Mesenchymal stem cell (in vitro differentiated cells and primary cell): ENCODE measurements around the gene NRP1.
A peak's percentile ranks its signal among the peaks of the same experiment; 100 is the strongest.

Experiments used
- DNase-seq: peaks from one replicate; pipeline ENCODE4 v3.0.0-alpha.2; 2013
- H2AFZ ChIP-seq: one replicate; pipeline ENCODE4 v1.6.1; 2013; ENCODE audit warnings: low read depth, mild to moderate bottlenecking, control low read depth, inconsistent platforms, low read length, moderate library complexity
- H2AK5ac ChIP-seq: 2 replicates; pipeline ENCODE4 v1.6.1; 2013; ENCODE audit warnings: low read length, moderate library complexity, mild to moderate bottlenecking, inconsistent platforms; ENCODE audit not compliant: severe bottlenecking
- H2BK120ac ChIP-seq: one replicate; pipeline ENCODE4 v1.6.1; 2013; ENCODE audit warnings: low read depth, mild to moderate bottlenecking, inconsistent platforms, low read length, moderate library complexity
- H2BK12ac ChIP-seq, 2 experiments: one replicate each; pipeline ENCODE4 v1.6.1; 2013; ENCODE audit warnings: inconsistent platforms in 2 of 2, low read length in 2 of 2, mild to moderate bottlenecking in 2 of 2, moderate library complexity in 2 of 2, control low read depth in 1 of 2
- H2BK15ac ChIP-seq: one replicate; pipeline ENCODE4 v1.6.1; 2013; ENCODE audit warnings: mild to moderate bottlenecking, low read depth, inconsistent platforms; ENCODE audit not compliant: poor library complexity, severe bottlenecking
- H2BK5ac ChIP-seq: 2 replicates; pipeline ENCODE4 v1.6.1; 2013; ENCODE audit warnings: low read depth, mild to moderate bottlenecking, low read length, control low read depth, inconsistent platforms; ENCODE audit not compliant: poor library complexity, severe bottlenecking
- H3K14ac ChIP-seq, 2 experiments: one replicate each; pipeline ENCODE4 v1.6.1; 2013; ENCODE audit warnings: inconsistent platforms in 2 of 2, low read length in 2 of 2, control low read depth in 1 of 2, mild to moderate bottlenecking in 1 of 2, moderate library complexity in 1 of 2
- H3K18ac ChIP-seq, 2 experiments: one replicate each; pipeline ENCODE4 v1.6.1; 2013; ENCODE audit warnings: inconsistent platforms in 2 of 2, low read length in 2 of 2, control low read depth in 1 of 2, low read depth in 1 of 2, mild to moderate bottlenecking in 1 of 2
- H3K23ac ChIP-seq, 2 experiments: one replicate each; pipeline ENCODE4 v1.6.1; 2013; ENCODE audit warnings: inconsistent platforms in 2 of 2, low read length in 2 of 2, mild to moderate bottlenecking in 2 of 2, moderate library complexity in 2 of 2, control low read depth in 1 of 2
- H3K27ac ChIP-seq: 2 replicates; pipeline ENCODE4 v1.5.1; 2013; ENCODE audit warnings: mild to moderate bottlenecking, moderate library complexity, low read length, control low read depth, inconsistent platforms; ENCODE audit not compliant: poor library complexity, severe bottlenecking
- H3K27me3 ChIP-seq, 2 experiments: 2 replicates each; pipeline versions ENCODE4 v1.6.1 to v1.7.0; 2013; ENCODE audit warnings: low read length in 2 of 2, mild to moderate bottlenecking in 2 of 2, moderate library complexity in 2 of 2, control low read depth in 1 of 2, inconsistent platforms in 1 of 2; ENCODE audit not compliant: control insufficient read depth in 1 of 2, insufficient read depth in 1 of 2
- H3K36me3 ChIP-seq, 2 experiments: 2 replicates each; pipeline versions ENCODE4 v1.6.1 to v1.7.0; 2013; ENCODE audit warnings: low read length in 2 of 2, control low read depth in 1 of 2, inconsistent platforms in 1 of 2, low read depth in 1 of 2, mild to moderate bottlenecking in 1 of 2; ENCODE audit not compliant: insufficient read depth in 2 of 2, control insufficient read depth in 1 of 2
- H3K4ac ChIP-seq, 2 experiments: one replicate each; pipeline ENCODE4 v1.6.1; 2013; ENCODE audit warnings: inconsistent platforms in 2 of 2, low read length in 2 of 2, mild to moderate bottlenecking in 2 of 2, moderate library complexity in 2 of 2, control low read depth in 1 of 2, low read depth in 1 of 2
- H3K4me1 ChIP-seq: 2 replicates; pipeline ENCODE4 v1.6.1; 2013; ENCODE audit warnings: low read depth, low read length, control low read depth; ENCODE audit not compliant: control insufficient read depth, insufficient read depth
- H3K4me2 ChIP-seq: 2 replicates; pipeline ENCODE4 v1.6.1; 2013; ENCODE audit warnings: low read length, mild to moderate bottlenecking, inconsistent platforms; ENCODE audit not compliant: poor library complexity, severe bottlenecking
- H3K4me3 ChIP-seq, 2 experiments: 2 replicates each; pipeline versions ENCODE4 v1.5.1 to v1.7.0; 2013; ENCODE audit warnings: low read length in 2 of 2, mild to moderate bottlenecking in 2 of 2, control low read depth in 1 of 2, low read depth in 1 of 2; ENCODE audit not compliant: insufficient read depth in 1 of 2
- H3K79me1 ChIP-seq: replicated peaks from 2 replicates; pipeline ENCODE4 v1.6.1; 2013; ENCODE audit warnings: mild to moderate bottlenecking, control low read depth, low read length, inconsistent platforms; ENCODE audit not compliant: poor library complexity, severe bottlenecking
- H3K9ac ChIP-seq: 2 replicates; pipeline ENCODE4 v1.7.0; 2013; ENCODE audit warnings: mild to moderate bottlenecking, low read length, moderate library complexity
- H3K9me3 ChIP-seq: 2 replicates; pipeline ENCODE4 v1.7.0; 2013; ENCODE audit warnings: mild to moderate bottlenecking, low read length; ENCODE audit not compliant: control insufficient read depth
- H4K8ac ChIP-seq: one replicate; pipeline ENCODE4 v1.6.1; 2013; ENCODE audit warnings: inconsistent platforms, mild to moderate bottlenecking, low read length, moderate library complexity
- H4K91ac ChIP-seq: one replicate; pipeline ENCODE4 v1.6.1; 2013; ENCODE audit warnings: mild to moderate bottlenecking, low read length, inconsistent platforms
- WGBS: methylation state at CpG from one replicate; pipeline ENCODE4 v1.1.7; 2013; ENCODE audit warnings: mixed read lengths; 5-methylcytosine and 5-hydroxymethylcytosine counted together

The NRP1 gene

GRCh38 chr10:33155720-33156638 lies 178.5 kb downstream of the NRP1 start:
- Histone ChIP-seq H3K4me2 (no peak overlapping the region), H3K14ac (no peak overlapping the region), H2BK120ac (no peak overlapping the region), H3K36me3 (no peaks in the 10 kb centered on the region), H4K91ac (no peak overlapping the region), H3K79me1 (no peaks in the 10 kb centered on the region), H3K4me1 (peaks cover 5% of the 10 kb centered on the region), H2BK5ac (peak overlapping the region; percentile 76), H3K9ac (peak overlapping the region; percentile 16), H2BK15ac (no peak overlapping the region), H3K27me3 (no peaks in the 10 kb centered on the region), H2BK12ac (no peak overlapping the region), H2AFZ (no peak overlapping the region), H2AK5ac (peak overlapping the region; percentile 96), H3K4me3 (no peak overlapping the region), H3K4ac (no peak overlapping the region), H3K9me3 (no peaks in the 10 kb centered on the region), H3K23ac (no peak overlapping the region), H3K18ac (no peak overlapping the region), H3K27ac (peak overlapping the region; percentile 97), H4K8ac (no peak overlapping the region)
- WGBS: 91% methylated on average over 8 of the region's 10 CpGs
- DNase-seq: peak; percentile 29

- Histone ChIP-seq H3K23ac (no peak overlapping the region), H2BK5ac (peak overlapping the region; percentile 46), H2AFZ (no peak overlapping the region), H3K4me2 (no peak overlapping the region), H2BK12ac (no peak overlapping the region), H4K8ac (no peak overlapping the region), H3K4me1 (peaks cover 1% of the 10 kb centered on the region), H3K9me3 (no peaks in the 10 kb centered on the region), H3K4ac (no peak overlapping the region), H3K9ac (no peak overlapping the region), H3K14ac (no peak overlapping the region), H3K27me3 (no peaks in the 10 kb centered on the region), H3K27ac (peak overlapping the region; percentile 97), H3K36me3 (no peaks in the 10 kb centered on the region), H2BK120ac (no peak overlapping the region), H4K91ac (no peak overlapping the region), H3K18ac (no peak overlapping the region), H3K4me3 (no peak overlapping the region), H3K79me1 (no peaks in the 10 kb centered on the region), H2BK15ac (no peak overlapping the region), H2AK5ac (peak overlapping the region; percentile 40)
- WGBS: 96% methylated on average over 5 of the region's 5 CpGs
- no peak for DNase-seq
Measured at GRCh38 chr10:33154590-33154989, 179.9 kb downstream of the NRP1 start.

- Histone ChIP-seq H3K14ac (no peak overlapping the region), H3K36me3 (no peaks in the 10 kb centered on the region), H2AFZ (peak overlapping the region; percentile 67), H3K18ac (no peak overlapping the region), H2BK5ac (no peak overlapping the region), H2AK5ac (peak overlapping the region; percentile 99), H3K4me1 (peaks cover 1% of the 10 kb centered on the region), H4K91ac (no peak overlapping the region), H2BK12ac (no peak overlapping the region), H3K9me3 (no peaks in the 10 kb centered on the region), H3K4me3 (peak overlapping the region in 1 of 2 experiments; percentile 1), H3K4me2 (no peak overlapping the region), H3K27ac (no peak overlapping the region), H3K23ac (no peak overlapping the region), H2BK120ac (no peak overlapping the region), H3K9ac (no peak overlapping the region), H3K27me3 (no peaks in the 10 kb centered on the region), H3K79me1 (no peaks in the 10 kb centered on the region), H4K8ac (no peak overlapping the region), H2BK15ac (no peak overlapping the region), H3K4ac (no peak overlapping the region)
- DNase-seq: no peak
- WGBS: 77% methylated on average over 3 of the region's 3 CpGs
Measured at GRCh38 chr10:33153968-33154327, 180.5 kb downstream of the NRP1 start.

GRCh38 chr10:33153251-33153967 lies 181.1 kb downstream of the NRP1 start:
- H3K14ac ChIP-seq: no peak overlapping the region
- H3K4me3 ChIP-seq: no peak overlapping the region
- H2AFZ ChIP-seq: no peak overlapping the region
- H3K18ac ChIP-seq: no peak overlapping the region
- WGBS: 93% methylated on average over 8 of the region's 8 CpGs
- no peak overlapping the region for H4K91ac ChIP-seq
- no peaks in the 10 kb centered on the region for H3K9me3 ChIP-seq
- H3K4me1 ChIP-seq: peaks cover 1% of the 10 kb centered on the region
- no peak overlapping the region for H2BK5ac ChIP-seq
- no peak overlapping the region for H2BK15ac ChIP-seq
- no peaks in the 10 kb centered on the region for H3K27me3 ChIP-seq
- no peak overlapping the region for H2BK120ac ChIP-seq
- no peak overlapping the region for H3K27ac ChIP-seq
- no peak overlapping the region for H3K23ac ChIP-seq
- no peak overlapping the region for H3K4me2 ChIP-seq
- H2AK5ac ChIP-seq: peak overlapping the region; percentile 8
- no peak overlapping the region for H3K9ac ChIP-seq
- H2BK12ac ChIP-seq: no peak overlapping the region
- no peaks in the 10 kb centered on the region for H3K79me1 ChIP-seq
- H3K4ac ChIP-seq: no peak overlapping the region
- H3K36me3 ChIP-seq: no peaks in the 10 kb centered on the region
- no peak for DNase-seq
- H4K8ac ChIP-seq: no peak overlapping the region
